Thyroid gland (tissue), 4 donors: Measurements from ENCODE around the gene SUPT3H.

Experiments used
- CTCF ChIP-seq, 6 experiments: fragments of 200-600 bp in 3 of 6; fragments of 450-650 bp in 3 of 6; sonication (generic) in 3 of 6; IDR thresholded peaks; one replicate each; pipeline ENCODE4 v1.5.1; 2016 to 2019; ENCODE audit warnings: antibody characterized with exemption in 6 of 6, mild to moderate bottlenecking in 2 of 6, inconsistent platforms in 1 of 6, moderate library complexity in 1 of 6
- POLR2A ChIP-seq, 2 donors: fragments of 450-650 bp; IDR thresholded peaks; one replicate each; pipeline ENCODE4 v1.6.1; 2017; ENCODE audit warnings: antibody characterized with exemption in 2 of 2, mild to moderate bottlenecking in 2 of 2, moderate library complexity in 1 of 2

GRCh38 chr6:44795326-44795725, 582.4 kb downstream of the SUPT3H start:
- TF ChIP-seq CTCF (IDR thresholded peaks at IDR 0.05): no peak
- no peak for TF ChIP-seq POLR2A (IDR thresholded peaks at IDR 0.05)
